ENCODE data around the gene TLE4.

DNA sequence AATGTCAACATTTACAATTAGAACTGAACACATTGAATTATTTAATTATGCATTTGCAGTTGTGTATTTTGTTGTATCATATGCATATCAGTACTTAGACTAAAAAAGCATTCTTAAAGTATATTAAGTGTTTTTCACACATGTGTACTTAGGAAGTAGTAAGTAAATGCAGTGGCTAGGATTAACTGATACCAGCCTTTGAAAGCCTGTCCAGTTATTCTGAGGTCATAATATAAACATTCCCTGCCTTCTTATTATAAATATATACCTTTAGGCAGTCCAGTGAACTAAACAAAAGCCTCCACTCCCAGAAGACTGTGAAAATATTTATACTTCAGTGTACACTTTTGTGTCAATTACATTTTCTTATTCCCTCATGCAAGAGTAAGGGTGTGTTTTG is 83.8 kb downstream of the TLE4 start:
- TF ChIP-seq, protein P1, sequence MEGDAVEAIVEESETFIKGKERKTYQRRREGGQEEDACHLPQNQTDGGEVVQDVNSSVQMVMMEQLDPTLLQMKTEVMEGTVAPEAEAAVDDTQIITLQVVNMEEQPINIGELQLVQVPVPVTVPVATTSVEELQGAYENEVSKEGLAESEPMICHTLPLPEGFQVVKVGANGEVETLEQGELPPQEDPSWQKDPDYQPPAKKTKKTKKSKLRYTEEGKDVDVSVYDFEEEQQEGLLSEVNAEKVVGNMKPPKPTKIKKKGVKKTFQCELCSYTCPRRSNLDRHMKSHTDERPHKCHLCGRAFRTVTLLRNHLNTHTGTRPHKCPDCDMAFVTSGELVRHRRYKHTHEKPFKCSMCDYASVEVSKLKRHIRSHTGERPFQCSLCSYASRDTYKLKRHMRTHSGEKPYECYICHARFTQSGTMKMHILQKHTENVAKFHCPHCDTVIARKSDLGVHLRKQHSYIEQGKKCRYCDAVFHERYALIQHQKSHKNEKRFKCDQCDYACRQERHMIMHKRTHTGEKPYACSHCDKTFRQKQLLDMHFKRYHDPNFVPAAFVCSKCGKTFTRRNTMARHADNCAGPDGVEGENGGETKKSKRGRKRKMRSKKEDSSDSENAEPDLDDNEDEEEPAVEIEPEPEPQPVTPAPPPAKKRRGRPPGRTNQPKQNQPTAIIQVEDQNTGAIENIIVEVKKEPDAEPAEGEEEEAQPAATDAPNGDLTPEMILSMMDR (IDR thresholded peaks at IDR 0.05), result no peak
- no peak for TF ChIP-seq POLR2A (IDR thresholded peaks at IDR 0.05)
